ENCODE measurements around the gene FAM32A. TPM values are rescaled to one million over a fixed set of nuclear protein-coding genes. Genes with fewer than 3 reads are reported as not detected.
A peak's percentile ranks its signal among the peaks of the same experiment; 100 is the strongest.

FAM32A gene
- total RNA-seq, 1 donor from 2014 or later = 82.9 TPM

DNA sequence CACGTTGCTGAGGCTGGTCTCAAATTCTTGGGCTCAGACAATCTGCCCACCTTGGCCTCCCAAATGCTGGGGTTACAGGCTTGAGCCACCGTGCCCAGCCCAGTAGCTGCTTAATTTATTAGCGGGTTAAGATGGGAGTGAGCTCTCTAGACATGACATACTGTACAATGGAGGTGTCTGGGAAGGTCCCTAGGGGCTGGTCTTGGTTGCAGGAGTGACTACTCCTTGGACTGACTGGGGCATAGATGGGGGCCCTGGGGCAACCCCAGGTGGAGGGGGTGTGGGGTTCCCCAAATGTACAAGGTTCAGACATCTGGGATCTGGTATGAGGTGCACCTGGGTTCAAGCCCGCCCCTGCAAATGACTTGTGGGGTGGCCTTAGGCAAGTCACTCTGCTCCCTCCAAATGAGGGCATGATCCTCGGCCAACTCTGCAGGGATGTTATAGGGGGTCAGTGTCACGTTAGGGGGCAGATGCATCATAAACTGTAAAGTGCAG is 24.7 kb upstream of the FAM32A start:
- no peaks in the 10 kb centered on the region for H3K36me3 ChIP-seq (ENCODE audit: control insufficient read depth, insufficient read depth, low read length)
- FAIRE-seq (no peak), DNase-seq (ENCODE audit: low read depth) (no peak)
- no peaks in the 10 kb centered on the region for H3K27me3 ChIP-seq (ENCODE audit: control insufficient read depth, insufficient read depth, low read length)
- H3K4me3 ChIP-seq (ENCODE audit: low read depth, low read length) = no peak overlapping the region
- TF ChIP-seq, protein P1, sequence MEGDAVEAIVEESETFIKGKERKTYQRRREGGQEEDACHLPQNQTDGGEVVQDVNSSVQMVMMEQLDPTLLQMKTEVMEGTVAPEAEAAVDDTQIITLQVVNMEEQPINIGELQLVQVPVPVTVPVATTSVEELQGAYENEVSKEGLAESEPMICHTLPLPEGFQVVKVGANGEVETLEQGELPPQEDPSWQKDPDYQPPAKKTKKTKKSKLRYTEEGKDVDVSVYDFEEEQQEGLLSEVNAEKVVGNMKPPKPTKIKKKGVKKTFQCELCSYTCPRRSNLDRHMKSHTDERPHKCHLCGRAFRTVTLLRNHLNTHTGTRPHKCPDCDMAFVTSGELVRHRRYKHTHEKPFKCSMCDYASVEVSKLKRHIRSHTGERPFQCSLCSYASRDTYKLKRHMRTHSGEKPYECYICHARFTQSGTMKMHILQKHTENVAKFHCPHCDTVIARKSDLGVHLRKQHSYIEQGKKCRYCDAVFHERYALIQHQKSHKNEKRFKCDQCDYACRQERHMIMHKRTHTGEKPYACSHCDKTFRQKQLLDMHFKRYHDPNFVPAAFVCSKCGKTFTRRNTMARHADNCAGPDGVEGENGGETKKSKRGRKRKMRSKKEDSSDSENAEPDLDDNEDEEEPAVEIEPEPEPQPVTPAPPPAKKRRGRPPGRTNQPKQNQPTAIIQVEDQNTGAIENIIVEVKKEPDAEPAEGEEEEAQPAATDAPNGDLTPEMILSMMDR (IDR thresholded peaks at IDR 0.05; ENCODE audit: insufficient read depth, low read length, severe bottlenecking) = no peak

DNA sequence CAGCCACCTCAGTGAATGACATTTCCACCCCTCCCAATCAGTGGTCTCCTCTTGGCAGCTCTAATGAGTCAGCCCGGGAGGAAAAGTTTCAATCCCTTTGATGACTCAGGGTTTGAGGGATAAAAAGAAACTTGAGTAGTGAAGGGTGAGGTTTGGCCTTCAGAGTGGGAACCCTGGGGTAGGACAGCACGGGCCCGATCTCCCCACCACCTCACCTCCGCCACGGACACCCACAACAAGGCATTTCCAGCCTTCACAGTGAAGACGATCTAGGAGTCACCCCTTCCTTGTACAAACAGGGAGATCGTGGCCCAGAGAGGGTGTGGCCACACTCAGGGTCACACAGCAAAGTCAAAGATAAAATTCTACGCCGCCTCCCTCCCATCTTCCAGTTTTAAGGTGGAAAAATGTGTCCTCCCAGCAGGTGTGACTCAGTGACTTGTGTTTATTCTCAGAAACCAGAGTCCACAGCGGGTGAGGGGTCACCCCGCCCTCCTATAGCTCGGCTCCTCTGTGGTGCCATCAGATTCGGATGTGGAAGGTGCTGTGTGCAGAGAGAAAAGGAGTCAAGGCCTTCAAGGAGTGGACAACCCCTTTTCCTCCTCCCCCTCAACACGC is 24.2 kb upstream of the FAM32A start:
- DNase-seq (ENCODE audit: low read depth) (peak; percentile 94), FAIRE-seq (no peak)
- TF ChIP-seq, protein P1 (IDR thresholded peaks at IDR 0.05; ENCODE audit: insufficient read depth, low read length, severe bottlenecking) = no peak
- Histone ChIP-seq H3K27me3 (ENCODE audit: control insufficient read depth, insufficient read depth, low read length) (no peaks in the 10 kb centered on the region), H3K4me3 (ENCODE audit: low read depth, low read length) (no peak overlapping the region), H3K36me3 (ENCODE audit: control insufficient read depth, insufficient read depth, low read length) (no peaks in the 10 kb centered on the region)

DNA sequence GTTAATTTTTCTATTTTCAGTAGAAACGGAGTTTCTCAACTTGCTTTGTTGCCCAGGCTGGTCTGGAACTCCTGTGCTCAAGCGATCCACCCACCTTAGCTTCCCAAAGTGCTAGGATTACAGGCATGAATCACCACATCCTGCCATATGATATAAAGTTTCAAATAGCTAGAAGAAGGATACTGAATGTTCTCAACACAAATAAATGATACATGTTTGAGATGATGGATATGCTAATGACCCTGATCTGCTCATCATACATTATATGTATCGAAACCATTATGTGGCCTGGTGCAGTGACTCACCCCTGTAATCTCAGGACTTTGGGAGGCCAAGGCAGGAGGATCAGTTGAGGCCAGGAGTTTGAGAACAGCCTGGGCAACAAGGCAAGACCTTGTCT is 23.4 kb upstream of the FAM32A start:
- FAIRE-seq = peak; percentile 23
- H3K4me3 ChIP-seq (ENCODE audit: low read depth, low read length) = no peak overlapping the region
- TF ChIP-seq, protein P1 (IDR thresholded peaks at IDR 0.05; ENCODE audit: insufficient read depth, low read length, severe bottlenecking) = no peak

DNA sequence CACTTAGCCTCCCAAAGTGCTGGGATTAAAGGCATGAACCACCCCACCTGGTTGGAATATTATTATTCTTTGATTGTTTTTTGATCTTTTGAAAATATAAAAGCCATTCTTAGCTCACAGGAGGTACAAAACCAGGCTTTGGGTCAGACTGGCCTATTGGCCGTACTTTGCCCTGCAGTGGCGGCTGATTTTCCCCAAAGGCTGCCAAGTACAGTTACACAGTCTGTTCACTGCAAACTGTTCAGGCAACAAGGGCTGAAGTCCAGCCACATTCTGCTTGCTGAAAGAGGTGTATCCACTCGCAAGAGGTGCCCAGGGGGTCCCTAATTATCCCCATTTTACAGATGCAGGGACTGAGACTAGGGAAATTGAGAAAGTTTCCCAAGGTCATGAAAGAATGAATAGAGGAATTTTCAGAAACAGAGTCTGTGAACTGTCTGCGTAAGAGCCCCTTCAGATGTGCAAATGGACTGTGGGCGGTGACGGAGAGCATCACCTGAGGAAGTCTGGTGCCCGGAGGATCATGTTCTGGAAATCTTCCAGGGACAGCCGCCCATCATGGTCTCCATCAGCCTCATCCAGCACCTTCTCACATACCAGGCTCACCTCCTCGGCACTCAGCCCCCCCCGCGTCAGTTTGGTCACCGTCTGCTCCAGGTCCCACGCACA is 20.9 kb upstream of the FAM32A start:
- Histone ChIP-seq H3K27me3 (ENCODE audit: control insufficient read depth, insufficient read depth, low read length) (no peaks in the 10 kb centered on the region), H3K4me3 (ENCODE audit: low read depth, low read length) (no peak overlapping the region), H3K36me3 (ENCODE audit: control insufficient read depth, insufficient read depth, low read length) (no peaks in the 10 kb centered on the region)
- DNase-seq (ENCODE audit: low read depth) (no peak), FAIRE-seq (no peak)
- TF ChIP-seq, protein P1 (IDR thresholded peaks at IDR 0.05; ENCODE audit: insufficient read depth, low read length, severe bottlenecking) = no peak

More for the DNA sequence above, 23.4 kb upstream of the FAM32A start:
- Histone ChIP-seq H3K27me3 (ENCODE audit: control insufficient read depth, insufficient read depth, low read length) (no peaks in the 10 kb centered on the region), H3K36me3 (ENCODE audit: control insufficient read depth, insufficient read depth, low read length) (no peaks in the 10 kb centered on the region)
- DNase-seq (ENCODE audit: low read depth) = peak; percentile 97

DNA sequence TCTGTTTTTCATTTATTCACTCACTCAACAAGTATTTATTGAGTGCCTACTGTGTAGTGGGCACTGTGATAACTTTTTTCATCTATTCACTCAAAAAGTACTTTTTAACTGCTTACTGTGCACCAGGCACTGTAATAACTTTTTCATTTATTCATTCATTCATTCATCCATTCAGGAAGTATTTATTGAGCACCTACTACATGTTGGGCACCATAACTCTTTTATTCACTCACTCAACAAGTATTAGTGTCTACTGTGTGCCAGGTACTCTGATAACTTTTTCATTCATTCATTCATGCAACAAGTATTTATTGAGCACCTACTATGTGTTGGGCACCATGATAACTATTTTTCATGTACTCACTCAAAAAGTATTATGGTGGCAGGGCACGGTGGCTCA is 18.8 kb upstream of the FAM32A start:
- no peak for FAIRE-seq
- no peaks in the 10 kb centered on the region for H3K27me3 ChIP-seq (ENCODE audit: control insufficient read depth, insufficient read depth, low read length)
- H3K36me3 ChIP-seq (ENCODE audit: control insufficient read depth, insufficient read depth, low read length) = no peaks in the 10 kb centered on the region
- DNase-seq (ENCODE audit: low read depth) = no peak
- TF ChIP-seq, protein P1 (IDR thresholded peaks at IDR 0.05; ENCODE audit: insufficient read depth, low read length, severe bottlenecking) = no peak
- H3K4me3 ChIP-seq (ENCODE audit: low read depth, low read length) = no peak overlapping the region
